ENCODE measurements around the gene KIR2DL4.
"Not testable (repeated sequence)": the region's sequence is repeated elsewhere in the genome, so short reads cannot be mapped to it uniquely, and the experiment has no call there.

GRCh38 chr19:54814571-54814970 is 11.2 kb downstream of the KIR2DL4 start:
- not testable (repeated sequence) for TF ChIP-seq CTCF (IDR thresholded peaks at IDR 0.05; ENCODE audit: insufficient read depth, low read depth, low read length); EZH2 (IDR thresholded peaks at IDR 0.05; ENCODE audit: insufficient read depth, low read length)
